Activated CD8-positive, alpha-beta memory T cell treated with anti-CD3 and anti-CD28 coated beads for 36 hours (primary cell): Measurements from ENCODE around the gene NUDT14. TPM values are rescaled to one million over a fixed set of nuclear protein-coding genes. Genes with fewer than 3 reads are reported as not detected.

Source experiments
- CTCF ChIA-PET: fragments of 350-600 bp; sonication (Branson Sonifier 250); formaldehyde crosslinking; loops from one replicate; lab custom pipeline; 2021; ENCODE audit warnings: antibody characterized with exemption; lab: Charles Lee
- POLR2A ChIA-PET: fragments of 350-600 bp; sonication (Branson Sonifier 250); formaldehyde crosslinking; loops from one replicate; lab custom pipeline; 2021; ENCODE audit warnings: antibody characterized with exemption; lab: Charles Lee
- total RNA-seq, 2 experiments: library from RNA; stranded (reverse); gene quantifications; one replicate each; pipeline ENCODE4 v1.2.3, GENCODE V29; 2021

NUDT14 gene
- total RNA-seq, 2 experiments from 2014 or later: 8.4 to 8.5 TPM

DNA sequence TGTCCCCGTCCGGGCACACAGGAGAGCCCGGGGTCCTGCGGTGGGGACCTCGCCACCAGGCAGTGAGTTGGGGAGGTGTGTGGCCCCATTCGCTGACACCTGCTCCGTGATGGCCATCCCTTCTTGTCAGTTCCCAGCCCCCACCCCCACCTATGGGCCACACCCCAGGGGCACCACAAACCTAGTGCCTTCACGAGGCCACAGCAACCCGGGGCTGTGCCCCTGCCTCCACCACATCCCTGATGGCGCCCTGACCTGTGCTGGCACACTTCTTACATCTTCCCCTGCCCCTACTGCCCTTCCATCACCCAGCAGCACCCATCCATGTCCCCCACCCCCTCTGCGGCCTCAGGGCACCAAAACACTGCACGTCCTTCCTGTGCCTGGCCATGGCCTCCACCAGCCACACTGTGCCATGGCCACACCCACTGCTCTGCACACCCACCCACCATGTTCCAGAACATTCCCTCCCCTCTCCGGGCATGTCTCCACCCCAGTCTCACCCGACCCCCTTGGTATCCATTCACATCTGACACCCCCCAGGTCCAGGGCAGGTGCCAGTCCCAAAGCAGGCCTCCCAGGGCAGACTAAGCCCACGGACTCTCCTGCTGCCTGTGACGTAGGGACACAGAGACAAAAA lies 37.0 kb downstream of the NUDT14 start:
- CTCF ChIA-PET: no interaction called here
- POLR2A ChIA-PET: no interaction called here

DNA sequence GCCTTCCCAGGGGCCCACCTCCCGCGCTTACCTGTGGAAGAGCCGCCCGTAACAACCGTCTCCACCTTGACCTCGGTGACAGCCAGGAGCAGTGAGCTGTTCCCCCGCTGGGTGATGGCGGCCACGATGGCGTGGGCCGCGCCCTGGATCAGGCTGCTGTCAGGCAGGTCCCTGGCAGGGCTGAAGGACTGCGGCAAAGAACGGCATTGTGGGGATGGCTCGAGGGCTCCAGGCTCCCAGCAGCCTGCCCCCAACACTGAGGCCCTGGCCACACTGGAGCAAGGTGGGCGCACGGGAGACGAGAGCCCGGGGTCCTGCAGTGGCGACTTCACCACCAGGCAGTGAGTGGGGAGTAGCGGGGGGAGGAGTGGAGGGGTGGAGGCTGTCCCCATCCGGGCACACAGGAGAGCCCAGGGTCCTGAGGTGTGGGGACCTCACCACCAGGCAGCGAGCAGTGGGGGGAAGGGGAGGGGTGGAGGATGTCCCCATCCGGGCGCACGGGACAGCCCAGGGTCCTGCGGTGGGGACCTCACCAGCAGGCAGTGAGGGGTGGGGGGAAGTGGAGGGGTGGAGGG lies 37.6 kb downstream of the NUDT14 start:
- ChIA-PET CTCF (no interaction called here), POLR2A (no interaction called here)

DNA sequence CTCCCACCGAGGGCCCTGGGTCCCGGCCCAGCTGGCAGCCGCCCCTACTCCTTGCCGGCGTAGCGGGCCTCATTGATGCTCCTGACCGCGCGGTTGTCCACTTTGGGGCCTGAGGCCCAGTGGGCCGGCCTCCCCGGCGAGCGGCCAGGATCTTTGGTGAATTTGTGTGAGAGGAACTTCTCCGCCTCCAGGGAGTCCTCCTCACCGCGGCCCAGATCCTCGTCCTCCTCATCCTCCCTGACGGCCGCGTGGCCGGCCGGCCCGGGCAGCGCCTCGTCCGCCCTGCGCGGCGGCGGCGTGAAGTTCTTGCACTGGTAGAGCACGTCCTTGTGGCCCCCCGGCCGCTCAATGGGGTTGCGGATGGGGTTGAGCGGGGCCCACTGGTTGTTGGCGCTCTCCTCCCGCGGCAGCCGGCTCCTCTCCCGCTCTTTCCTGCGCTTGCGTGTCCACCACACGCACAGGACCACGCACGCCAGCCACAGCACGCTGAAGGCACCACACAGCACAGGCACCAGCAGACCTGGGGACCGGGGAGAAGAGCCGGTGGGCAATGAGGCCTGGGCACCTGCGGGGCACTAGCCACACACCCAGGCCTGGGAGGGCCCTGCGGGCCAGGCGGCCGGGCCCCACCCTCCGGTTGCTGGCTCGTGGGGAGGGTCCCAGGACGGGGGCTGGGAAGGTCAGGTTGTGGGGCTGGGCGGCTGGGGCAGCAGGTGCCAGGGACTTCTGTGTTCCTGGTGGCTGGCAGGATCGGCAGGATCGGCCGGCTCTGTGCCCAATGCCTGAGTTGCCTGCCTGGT lies 38.3 kb downstream of the NUDT14 start:
- ChIA-PET POLR2A (no interaction called here), CTCF (no interaction called here)

DNA sequence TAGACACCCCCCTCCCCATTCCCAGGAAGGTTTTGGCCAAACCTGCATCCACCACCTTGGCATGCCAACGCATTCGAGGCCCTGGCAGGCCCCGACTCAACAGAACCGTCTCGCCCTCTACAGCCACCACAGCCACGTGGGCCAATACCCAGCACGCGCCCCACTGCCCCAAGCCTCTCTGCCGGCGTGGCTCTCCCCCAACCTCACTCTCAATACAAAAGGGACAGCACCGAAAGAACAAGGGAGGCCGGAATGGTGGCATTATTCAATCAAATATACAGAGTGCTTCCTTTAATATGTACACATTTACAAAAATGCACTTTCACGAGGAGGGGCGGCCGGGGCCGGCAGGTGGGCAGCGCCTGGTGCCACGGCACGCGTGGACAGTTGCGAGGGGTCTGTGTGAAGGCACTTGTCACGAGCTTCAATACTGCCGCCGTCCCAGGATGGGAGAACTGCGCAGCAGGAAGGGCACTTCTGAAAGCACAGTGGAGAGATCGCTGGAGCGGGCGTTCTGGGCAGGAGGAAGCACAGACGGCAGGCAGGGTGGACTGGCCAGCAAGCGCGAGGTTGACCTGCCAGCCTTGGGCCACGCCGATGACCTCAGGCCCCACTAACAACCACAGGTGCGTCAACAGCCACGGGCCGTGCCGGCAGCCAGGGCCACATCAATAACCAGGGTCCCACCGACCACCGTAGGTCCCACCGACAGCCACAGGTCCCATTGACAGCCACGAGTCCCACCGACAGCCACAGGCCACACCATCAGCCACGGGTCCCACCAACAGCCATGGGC lies 39.4 kb downstream of the NUDT14 start:
- POLR2A ChIA-PET: no interaction called here
- CTCF ChIA-PET: no interaction called here

DNA sequence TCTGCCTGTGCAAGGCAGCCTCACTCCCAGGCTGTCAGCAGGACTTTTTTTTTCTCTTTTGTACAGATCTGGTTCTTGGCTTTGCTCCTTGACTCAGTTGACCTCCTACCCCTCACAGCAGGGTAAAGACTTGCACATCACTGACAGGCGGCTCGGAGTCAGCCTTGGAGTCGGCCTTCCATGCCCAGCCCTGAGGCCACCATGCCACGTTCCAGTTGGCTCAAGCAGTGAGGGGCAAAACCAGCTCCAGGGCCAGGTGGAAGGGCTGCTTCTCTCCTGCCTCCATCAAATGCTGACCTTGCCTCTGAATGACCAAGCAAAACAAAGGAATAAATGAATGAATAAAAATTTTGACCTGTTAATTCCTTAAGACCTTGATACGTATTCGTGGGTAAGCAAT lies 40.1 kb downstream of the NUDT14 start:
- POLR2A ChIA-PET: no interaction called here
- CTCF ChIA-PET: no interaction called here

- POLR2A ChIA-PET: no interaction called here
- CTCF ChIA-PET: no interaction called here
These were observed 40.5 kb downstream of the NUDT14 start for GRCh38 chr14:105140581-105140980.

DNA sequence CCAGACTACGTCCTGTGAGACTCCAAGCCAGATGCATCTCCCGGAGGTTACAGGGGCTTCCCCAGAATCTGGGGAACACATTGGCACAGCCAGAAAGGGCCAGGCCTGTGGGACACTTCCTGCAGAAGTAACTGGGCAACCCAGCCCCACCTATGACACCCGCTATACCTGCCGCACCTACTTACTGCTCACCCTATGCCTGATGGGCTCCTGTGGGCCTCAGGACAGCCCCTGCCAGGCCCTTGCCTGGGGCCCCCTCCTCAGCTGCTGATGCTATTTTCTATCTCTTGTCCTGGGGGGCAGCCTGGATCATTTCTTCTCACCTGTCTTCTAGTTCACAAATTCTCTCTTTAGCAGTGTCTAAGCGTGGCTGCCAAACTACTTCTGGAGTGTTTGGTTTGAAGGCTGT lies 41.3 kb downstream of the NUDT14 start:
- POLR2A ChIA-PET: no interaction called here

DNA sequence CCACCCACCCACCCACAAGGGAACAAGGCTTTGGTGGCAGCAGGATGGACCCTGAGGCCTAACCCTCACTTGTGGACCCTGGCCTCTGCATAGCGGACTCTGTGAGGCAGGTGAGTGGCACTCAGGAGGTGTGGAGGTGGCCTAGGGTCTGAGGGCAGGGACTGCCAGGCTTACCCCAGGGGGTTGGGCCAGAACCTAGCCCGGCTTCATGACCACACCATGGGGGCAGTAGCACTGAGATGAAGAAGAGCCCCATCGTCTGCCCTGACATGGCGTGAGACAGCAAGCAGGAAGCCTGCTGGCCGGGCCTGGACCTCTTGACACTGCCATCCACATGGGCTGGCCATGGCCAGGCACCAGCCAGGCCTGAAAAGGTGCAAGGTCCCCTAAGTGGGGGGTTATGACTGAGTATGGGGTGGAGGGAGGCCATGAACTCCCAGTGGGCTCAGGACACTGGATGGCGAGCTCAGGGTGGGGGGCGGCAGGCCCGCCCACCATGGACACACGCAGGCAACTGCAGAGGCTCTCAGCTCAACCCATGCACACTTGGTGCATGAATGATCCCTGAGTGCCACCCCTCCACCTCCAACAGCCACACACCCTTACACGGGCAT lies 41.8 kb downstream of the NUDT14 start:
- CTCF ChIA-PET: no interaction called here
- POLR2A ChIA-PET: no interaction called here

More for the DNA sequence above, 41.3 kb downstream of the NUDT14 start:
- CTCF ChIA-PET: no interaction called here

DNA sequence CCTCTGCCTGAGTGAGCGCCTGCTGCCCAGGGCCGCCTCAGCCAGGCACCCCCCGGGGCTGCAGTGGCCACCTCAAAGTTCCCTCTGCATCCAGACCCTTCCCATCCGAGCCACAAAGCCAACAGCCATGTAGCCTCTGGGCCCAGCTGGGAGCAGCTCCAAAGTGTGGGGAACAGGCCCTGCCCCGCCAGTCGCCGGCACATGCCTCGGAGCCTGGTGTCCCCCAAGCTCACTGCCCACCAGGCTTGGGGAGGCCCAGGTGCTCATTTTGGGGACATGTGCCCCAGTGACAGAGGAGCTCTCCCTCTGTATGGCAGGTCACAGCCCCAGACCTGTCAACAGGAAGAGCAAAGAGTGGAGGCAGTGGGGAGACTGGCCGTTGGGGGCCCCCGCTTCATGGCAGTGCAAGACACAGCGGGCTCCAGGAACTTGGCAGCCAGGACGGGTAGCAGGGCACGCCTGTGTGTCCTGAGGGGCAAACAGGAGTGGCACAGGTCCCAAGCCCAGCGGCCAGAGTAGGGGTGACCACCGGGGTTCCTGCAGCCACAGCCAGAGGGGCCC lies 42.5 kb downstream of the NUDT14 start:
- ChIA-PET POLR2A (no interaction called here), CTCF (no interaction called here)

DNA sequence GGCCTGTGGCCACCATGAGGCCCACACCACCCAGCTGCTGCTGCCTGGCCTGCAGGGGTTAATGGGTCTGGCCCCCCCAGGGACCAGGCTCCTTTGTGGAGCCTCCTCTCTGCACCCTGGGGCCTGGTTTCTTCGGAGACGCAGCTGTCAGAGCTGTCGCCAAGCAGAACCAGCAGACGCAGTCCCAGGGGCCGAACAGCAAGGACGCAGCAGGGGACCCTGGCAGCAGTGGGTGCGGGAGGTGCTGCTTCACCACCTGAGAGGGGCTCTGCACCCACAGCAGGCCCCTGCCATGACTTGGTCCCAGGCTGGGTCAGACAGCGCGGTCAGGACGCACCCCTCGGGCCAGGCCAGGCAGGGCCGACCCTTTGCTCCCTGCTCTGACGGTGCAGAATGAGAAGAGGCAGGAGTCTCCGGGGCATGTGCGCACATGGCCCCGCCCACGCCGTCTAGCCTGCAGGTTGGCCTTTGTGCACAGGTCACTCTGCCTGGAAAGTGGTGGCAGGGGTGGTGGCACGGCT lies 43.0 kb downstream of the NUDT14 start:
- ChIA-PET CTCF (no interaction called here), POLR2A (no interaction called here)

- ChIA-PET POLR2A (no interaction called here), CTCF (no interaction called here)
These were observed 43.6 kb downstream of the NUDT14 start for GRCh38 chr14:105137481-105138020.

- ChIA-PET POLR2A (no interaction called here), CTCF (no interaction called here)
These were observed 44.5 kb downstream of the NUDT14 start for GRCh38 chr14:105136401-105137322.

GRCh38 chr14:105135700-105136395 lies 45.3 kb downstream of the NUDT14 start:
- ChIA-PET POLR2A (no interaction called here), CTCF (no interaction called here)

GRCh38 chr14:105132921-105133654 lies 48.0 kb downstream of the NUDT14 start:
- POLR2A ChIA-PET: no interaction called here
- CTCF ChIA-PET: interaction anchor here (1.2 kb wide), 1 partner anchor 37 kb away, joined by 3 read pairs; no protein-coding TSS in a partner anchor

DNA sequence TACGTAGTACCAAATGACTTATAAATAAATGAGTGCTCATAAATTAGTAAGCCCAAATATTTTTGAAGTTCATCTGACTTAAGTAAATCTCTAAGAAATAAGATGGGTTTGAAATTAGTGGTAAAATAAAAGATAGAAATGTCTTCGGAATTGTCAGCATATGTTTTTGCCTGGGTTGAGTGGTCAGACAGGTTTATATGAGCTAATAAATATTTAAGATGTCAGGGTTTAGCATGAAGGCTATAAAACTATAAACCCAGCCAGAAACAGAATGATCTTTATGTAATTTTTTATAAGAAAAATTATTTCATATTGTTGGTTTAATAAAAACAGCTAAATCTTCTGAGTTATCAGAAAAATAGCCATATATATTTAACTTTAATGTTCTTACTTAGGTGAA lies 49.9 kb downstream of the NUDT14 start:
- ChIA-PET CTCF (interaction anchor here (0.7 kb wide), 3 partner anchors 50 to 351 kb away, joined by 3 to 5 read pairs (median 4); no protein-coding TSS in a partner anchor), POLR2A (no interaction called here)

DNA sequence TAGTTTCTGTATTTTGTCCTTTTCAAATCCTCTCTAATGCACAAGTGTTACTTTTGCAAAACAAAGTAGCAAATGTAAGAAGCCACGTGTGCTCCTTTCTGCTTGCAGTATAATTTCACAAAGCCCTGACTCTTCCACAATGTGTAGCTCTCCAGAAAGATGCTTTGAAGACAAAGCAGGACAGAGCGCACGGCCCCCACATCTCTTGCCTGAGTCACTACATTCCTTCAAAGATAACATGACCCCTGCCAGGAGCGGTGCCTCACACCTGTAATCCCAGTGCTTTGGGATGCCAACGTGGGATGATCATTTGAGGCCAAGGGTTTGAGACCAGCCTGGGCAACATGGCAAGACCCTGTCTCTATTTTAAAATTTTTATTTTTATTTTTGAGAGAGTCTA lies 53.1 kb downstream of the NUDT14 start:
- POLR2A ChIA-PET: no interaction called here
- CTCF ChIA-PET: no interaction called here
